SKM-1 treated with dmso at 0.1 percent for 144 hours (cell line): Measurements from ENCODE around the gene FRMD3.
A peak's percentile ranks its signal among the peaks of the same experiment; 100 is the strongest.

Source experiments
- DNase-seq: peaks from one replicate; lab custom pipeline; 2025; ENCODE audit not compliant: unreplicated experiment; lab: John Stamatoyannopoulos, UW

FRMD3 gene

DNA sequence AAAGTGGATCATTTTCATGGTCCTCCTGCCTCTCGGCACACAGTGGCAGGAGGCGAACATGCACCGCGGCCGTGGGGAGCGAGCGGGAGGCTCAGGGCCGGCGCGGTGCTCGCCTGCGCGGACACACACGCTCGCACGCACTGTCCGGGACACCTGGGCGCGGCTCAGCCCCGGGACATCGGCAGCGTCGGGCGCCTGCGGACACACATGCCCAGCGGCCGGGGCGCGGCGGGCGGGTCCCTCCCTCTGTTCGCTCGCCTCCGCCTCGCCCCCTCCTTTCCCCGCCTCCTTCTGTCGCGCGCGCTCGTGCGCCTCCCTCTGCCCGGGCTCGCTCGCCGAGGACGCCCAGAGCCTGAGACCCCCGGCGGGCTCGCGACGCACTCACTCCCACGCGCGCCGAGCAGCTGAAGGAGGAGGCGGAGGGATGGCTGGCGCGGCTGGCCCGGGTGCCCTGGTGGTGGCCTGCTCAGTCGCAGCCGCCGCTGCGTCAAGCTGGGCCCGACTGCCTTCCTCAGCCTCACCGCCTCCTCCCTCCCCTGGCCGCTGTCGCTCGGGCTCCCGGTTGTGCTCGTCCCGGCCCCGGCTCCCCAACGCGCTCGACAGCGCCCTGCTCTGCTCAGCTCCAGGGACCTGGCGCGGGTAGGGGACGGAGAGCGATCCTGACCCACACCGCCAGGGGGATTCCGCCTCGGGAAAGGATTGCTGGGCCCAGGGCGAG is at the start of gene FRMD3:
Gene FRMD3 (minus strand): TSS at position 230 of the 718 bp plus-strand sequence. CDS start 170 bp downstream, at position 60.
- DNase-seq, result peak; percentile 40

DNA sequence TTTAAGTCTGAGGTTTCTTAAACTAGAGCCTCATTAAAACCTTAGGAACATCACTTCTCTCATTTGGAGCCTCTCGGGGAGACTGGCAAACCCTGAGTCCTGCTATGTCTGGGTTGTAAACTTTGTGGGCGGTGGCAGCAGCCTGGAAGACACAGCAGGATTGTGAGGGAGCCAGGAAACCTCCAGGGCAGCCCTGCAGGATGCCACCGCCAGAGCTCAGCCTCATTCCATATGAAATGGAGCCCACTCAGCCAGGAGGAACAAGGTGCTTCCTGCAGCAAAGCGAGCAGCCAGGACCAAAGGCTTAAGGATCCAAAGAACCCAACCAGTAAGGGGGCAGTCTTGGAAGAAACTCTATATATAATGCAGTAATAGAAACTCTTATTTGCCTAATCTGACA is 46.8 kb upstream of the FRMD3 start:
- DNase-seq, result no peak

DNA sequence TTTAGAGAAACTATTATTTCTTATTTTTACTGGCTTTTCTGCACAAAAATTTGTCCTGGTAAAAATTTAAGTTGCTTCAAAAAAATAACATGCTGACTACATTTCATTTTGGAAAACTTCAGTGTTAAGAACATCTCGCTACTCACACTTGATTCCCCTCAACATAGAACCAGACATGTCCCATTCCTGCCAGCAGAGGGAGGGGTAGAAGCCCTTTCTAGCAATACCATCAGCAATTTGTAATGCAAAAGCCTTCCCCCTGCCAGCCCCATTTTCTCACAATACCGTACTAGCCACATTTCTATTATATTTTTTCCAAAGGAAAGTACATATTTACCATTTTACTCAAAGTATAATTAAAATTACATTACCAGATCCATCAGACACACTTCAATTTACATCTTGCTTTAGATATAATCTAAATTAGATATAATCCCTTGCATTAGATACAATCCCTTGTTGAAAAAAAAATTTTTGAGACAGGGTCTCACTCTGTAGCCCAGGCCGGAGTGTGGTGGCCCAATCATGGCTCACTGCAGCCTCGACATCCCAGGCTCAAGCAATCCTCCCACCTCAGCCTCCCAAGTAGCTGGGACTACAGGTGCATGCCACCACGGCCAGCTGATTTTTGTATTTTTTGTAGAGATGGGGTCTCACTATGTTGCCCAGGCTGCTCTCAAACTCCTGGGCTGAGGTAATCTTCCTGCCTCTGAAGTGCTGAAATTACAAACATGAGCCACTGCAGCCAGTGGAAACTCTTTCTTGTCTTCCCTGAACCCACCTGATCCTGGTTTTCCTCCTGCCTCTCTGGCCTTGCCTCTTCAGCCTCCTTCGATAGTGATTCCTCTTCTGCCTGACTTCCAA is 45.2 kb upstream of the FRMD3 start:
- peak; percentile 43 for DNase-seq

DNA sequence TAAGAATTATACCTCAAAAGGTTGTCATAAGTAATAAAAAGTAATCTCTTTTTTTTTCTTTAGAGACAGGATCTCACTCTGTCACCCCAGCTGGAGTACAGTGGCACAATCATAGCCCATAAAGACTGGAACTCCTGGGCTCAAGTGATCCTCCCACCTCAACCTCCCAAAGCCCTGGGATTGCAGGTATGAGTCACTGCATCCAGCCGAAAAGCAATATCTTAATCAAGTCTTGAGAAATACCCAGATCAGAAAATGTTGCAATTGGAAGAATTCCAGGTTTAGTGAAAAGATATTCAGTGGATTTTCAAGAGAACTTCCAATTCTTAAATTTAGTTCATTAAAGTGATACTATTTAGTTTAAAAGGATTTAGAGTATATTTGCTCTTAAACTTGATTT is 43.8 kb upstream of the FRMD3 start:
- no peak for DNase-seq

DNA sequence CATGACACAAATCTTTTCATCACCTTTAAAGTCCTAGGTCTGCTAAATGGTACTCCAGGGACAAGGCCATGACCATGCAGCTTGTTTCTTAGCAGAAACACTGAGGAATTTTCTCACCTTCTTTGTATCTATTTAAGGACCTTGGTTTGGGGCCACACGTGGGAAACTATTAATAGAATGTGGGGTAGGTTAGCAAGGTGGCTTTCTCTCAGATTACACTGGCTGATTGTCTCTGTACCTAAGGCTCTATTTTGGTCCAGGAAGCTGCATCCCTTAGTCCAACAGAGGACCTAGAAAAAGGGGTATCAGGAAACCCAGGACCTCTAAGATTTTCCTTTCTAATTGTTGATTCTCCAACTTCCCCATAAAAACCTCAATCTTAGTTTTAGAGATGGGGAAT is 36.3 kb upstream of the FRMD3 start:
- DNase-seq, result no peak

DNA sequence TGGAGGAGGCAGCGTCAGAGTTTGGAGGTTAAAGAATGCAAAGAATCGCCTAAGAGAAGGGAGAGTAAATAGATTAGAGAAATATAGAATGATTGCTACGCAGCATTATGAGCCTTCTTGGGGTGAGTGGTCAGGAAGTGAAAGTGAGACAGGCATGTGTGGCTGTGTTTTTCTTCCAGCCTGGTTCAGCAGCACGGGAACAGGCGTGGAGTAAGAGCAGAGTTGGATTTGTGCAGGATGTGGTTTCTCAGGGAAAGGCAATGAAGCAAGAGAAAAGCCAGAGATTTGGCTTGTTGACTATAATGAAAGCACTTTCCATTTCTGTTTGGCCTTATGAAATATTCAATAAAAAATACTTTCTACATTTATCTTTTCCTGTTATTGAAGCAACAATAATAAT is 34.3 kb upstream of the FRMD3 start:
- peak; percentile 26 for DNase-seq

DNA sequence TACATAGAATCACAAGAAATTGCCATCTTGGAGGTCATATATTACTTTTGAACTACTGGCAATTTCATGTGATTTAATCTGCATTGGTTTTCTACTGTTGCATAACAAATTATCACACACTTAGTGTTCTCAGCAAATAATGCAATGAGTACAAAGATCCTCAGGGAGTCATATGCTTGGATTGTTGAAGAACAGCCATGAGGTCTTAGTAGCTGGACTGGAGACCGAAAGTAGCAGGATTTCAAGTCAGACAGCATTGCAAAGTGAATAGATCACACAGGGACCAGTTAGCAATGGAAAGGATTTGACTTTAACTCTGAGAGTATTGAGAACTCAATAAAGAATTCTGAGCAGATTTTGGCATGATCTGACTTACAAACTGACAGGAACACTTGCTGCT is 32.2 kb upstream of the FRMD3 start:
- DNase-seq, result no peak

DNA sequence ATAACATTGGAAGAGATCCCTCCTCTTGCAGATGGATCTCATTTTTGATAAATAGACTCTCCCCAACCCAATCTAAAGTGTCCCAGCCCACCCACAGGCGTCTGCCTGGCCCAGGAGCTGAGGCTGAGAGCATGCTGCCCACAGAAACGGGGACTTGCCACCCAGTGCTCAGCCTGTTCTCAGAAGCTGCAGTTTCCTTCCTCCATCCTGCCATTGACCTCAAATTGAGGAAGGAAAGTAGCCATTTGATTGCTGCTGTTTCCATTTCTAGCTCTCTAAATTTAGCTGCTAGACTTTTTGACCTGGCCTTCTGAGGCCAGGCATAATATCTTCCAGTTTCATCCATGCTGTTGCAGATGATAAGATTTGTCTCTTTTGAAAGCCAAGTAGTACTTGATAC is 31.1 kb upstream of the FRMD3 start:
- DNase-seq, result peak; percentile 59

DNA sequence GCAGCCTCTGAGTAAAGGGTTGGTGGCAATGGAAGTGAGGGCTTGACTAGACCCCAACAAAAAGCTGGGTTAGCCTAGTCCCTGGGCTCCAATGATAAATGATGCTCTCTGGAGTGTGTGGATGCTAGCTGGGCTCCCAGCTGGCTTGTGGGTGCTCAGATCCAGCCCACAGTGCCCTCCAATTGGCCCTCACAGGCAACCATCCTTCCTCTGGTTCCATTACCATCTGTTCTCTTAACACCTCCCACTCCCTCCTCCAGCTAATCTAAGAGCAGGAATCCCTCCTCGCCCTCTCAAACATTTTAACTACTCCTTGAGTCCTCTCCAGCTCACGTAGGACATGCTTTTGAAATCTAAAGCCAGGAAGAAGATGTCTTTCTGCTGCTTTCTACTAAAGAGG is 25.2 kb upstream of the FRMD3 start:
- no peak for DNase-seq

DNA sequence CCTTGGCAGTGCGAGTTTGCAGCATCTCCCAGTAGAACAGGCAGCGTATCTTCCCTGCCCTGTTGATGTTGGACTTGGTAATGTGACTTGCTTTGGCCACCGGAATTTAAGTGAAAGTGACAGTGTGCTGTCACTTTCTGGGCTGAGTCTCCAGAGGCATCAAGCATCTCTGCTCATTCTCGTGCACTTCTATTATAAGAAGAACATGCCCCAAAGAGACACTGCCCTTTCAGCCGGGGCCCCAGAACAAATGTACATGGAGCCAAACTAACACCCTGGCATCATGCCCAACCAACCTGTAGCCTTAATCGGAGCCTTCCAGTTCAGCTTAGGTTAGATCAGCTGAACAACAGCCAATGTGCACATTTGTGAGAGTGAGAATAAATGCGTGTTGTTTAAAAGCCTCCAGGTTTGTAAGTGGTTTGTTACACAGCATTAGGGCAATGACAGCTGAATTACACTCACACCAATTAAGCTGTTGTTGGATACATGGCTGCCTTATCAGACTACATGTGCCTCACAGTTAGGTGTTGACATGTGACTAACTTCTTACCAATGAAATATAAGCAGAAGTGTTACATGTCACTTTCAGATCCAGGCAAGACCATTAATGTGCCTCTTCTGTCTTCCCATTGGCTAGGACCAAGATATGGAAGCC is 22.1 kb upstream of the FRMD3 start:
- no peak for DNase-seq

DNA sequence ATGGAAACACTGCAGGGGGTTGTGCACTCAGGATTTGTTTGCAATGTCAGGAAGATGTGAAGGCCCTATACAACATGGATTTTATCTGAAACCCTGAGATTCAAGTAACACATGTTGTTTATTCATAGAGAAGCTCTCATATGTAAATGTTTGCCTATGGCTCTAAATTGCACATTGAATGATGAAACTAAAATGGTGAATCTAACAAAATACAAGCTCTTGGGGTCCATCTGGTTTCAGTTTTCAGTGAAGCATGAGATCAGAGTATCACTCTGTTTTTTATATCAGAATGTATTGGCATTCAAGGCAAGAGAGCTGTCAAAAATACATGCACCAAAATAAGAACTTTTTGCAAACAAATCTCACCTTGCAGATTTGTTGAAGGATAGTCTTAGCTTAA is 19.6 kb upstream of the FRMD3 start:
- DNase-seq, result no peak

DNA sequence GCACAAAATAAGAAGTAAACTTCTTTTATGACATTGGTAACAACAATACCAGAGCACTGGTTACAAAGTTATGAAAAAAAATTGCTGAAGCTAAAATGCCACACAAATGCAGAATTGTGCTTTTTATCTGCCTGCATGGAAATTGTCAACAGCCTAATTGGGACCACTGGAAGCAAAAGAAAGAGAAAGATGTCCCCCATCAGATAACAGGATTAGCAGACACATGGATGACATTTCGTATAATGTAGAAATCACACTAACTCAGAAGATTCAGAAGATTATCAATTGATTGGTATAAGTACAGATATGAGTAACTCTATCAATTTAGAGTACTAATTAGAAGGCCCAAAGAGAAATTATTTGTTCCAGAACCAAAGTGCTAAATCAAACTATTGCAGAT is 19.1 kb upstream of the FRMD3 start:
- DNase-seq, result no peak

DNA sequence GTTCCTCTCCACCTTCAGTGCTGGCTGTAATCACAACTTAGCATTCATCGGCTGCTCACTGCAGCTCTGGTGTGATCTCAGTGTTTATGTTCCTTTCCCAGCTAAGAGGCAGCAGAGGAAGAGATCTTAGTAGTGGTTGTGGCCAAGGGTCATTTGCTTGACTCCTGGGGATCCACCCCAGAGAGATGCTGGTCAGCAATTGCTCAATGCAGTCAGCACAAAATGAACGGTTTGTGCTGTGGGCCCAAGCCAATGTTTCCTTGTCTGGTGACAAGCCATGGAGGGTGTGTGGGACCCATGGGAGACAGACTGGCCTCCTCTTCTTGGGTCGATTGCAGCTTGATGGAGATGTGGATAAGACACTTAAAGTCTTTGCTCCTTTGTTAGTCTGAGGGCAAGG is 16.1 kb upstream of the FRMD3 start:
- no peak for DNase-seq

DNA sequence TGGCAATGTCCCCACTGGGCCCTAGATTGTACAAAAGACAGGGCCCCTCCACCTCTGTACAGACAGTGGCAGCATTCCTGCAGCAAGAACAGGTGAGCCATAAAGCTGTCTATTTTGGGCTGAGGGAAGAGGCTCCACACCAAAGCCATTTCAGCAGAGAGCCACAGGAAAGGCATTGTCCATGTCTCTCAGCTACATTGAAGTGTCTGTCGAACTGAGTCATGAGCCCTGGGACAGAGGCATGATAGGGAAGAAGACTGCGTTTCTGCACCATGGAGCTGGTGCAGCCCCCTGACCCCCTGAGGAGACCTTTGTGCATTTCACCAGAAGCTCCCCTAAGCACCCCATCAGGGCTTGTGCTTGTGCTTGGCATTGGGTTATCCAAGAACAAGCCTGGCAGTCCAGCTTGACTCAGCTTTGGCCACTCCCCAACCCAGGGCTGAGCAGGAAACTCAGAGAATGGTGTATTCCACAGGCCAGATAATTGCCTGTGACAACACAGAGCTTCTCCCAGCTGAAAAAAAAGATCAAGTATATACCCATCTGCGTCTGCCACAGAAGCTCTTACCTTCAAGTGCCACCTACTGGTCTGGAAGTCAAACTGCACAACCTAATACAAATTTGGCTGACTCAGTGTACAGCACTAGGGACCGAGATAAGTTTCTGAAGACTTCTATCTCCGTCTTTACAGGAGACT is 5.9 kb upstream of the FRMD3 start:
- DNase-seq, result no peak

DNA sequence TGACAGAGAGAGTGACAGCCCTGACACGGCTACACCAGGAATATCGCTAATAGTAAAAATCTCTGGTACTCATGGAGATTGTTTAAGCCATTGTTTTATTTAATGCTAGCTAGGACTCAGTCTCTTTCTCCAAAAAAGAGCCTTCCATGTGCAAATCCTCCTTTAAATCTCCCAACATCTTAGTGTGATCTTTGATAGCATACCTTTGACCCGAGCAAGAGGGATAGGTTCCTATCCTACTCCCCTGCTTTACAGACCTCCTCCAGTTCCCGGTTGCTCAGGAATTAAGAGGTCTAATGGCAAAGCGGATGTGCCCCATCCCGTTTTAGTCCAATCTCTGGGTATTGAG is 663 bp upstream of the FRMD3 start:
- no peak for DNase-seq

DNA sequence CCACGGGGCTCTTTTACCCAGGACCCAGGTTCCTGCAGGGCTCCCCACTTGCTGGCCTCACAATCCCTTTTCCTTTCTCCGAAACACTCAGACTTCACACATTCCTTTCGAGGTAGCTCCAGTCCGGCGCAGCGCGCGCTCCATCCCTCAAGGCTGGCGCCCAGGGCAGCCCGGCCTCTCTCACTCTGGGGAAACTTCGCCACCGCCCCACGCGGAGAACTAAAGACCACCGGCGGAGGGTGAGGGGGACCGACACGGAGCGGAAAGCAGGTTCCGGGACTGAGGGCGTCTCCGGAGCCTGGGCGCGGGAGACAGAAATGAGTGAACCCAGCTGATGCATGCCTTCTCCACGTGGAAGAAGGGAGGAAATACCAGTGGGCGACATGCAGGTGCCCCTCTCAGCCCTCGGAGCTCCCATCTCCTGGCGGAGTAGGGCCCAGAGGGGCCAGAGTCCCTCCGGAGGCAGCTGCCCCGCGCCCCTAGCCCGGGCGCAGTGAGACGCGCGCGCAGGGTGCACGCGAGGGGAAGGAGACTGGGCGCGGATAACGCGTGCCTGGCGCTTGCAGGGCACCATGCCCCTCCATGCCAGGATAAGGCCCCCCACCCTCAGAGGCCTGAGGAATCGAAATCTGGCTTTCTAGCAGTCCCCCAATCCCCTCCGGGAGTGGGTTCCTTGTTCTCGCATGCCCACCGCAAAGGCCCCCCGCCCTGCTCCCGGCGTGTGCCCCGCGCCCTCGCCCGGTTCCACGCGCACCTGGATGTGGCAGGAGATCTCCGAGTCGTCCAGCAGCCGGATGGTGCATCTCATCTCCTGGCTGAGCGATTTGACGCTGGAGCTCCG is 650 bp downstream of the FRMD3 start:
- DNase-seq, result no peak

DNA sequence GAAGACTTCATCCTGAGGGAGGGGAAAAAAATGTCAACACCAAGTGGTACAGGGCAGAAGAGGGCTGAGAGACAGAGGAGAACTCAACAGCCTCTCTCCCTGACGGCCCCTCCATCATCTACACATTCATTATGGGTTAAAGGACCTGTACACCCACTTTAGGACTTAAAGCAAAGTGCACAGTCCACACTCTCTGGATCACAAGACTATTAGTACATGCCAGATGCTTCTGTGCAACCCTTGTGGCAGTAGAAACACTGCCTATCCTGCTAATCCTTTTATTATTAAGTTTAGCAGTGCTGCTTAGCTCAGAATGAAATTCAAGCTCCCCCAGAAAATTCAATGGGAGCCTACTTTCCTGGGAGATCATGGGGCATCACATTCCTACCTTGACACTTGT is 1.9 kb downstream of the FRMD3 start:
- no peak for DNase-seq

DNA sequence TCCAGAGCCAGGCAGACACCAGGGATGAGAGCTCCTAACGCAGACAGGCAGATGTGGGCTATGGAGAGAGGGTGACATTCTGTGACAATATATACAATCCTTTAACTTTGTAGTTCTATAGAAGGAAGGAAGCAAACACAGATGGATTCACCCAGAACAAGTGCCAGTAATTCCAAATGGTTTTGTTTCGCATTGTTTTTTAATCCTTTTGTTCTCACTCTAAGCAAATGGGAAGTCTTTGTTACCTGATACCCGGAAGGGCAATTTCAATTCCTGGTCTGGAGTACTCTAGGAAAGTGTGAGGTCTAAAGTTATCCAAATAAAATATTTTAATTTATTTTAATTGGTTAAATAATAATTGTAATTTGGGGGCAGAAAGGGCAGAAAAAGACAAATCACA is 2.5 kb downstream of the FRMD3 start:
- no peak for DNase-seq

DNA sequence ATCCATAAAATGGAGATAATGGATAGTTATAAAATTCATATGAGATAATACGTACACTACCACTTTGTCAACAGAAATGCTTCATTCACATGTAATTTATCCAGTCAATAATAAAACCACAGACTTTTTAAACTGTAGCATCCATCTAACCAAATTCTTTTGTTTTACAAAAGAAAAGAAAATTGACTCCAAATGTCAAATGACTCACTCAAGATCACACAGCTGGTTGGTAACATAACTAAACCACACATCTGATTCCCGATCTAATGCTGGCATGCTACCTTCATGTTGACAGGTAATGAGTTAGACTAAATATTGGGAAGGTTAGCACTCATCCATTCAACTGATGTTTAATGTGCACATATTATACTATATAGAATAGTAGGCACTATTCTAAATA is 4.9 kb downstream of the FRMD3 start:
- DNase-seq, result no peak

DNA sequence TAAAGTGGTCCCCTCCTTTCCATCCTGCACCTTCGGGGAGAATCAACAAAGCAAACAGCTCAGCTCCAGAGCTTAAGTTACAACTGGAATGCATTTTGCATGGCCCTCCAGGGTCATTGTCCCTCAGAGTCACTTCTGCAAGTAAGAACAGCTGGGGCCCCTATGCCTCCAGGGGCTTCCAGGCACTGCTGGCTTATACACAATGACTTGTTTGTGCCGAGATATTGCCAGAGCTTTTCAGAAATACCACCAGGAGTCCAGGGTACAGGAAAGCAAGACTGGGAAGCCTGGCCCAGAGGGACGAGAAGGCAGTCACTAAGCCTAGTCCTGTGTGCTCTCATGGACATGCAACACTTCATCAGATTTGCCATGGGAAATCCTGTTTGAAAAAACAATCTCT is 11.3 kb downstream of the FRMD3 start:
- no peak for DNase-seq

DNA sequence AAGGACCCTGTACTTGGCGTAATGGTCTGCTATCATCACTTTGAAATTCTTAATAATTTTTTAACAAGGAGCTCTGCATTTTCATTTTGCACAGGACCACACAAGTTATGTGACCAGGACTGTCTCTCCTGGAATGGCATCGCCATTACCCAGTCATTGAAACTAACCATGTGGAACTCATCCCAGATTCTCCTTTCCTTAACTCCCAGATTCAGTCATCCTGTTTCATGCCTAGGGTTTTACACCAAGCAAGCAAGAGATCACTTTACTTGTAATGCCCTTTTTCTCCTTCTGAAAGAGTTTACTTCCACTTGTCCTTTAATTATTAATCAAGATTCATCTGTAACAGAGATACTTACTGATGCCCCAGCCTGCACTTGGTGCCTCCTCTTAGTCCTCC is 12.0 kb downstream of the FRMD3 start:
- DNase-seq, result no peak
